Activated CD8-positive, alpha-beta memory T cell treated with anti-CD3 and anti-CD28 coated beads, Interleukin-2, amount 50 U/mL, for 4 hours (primary cell): ENCODE results near the gene VAV2.

Source experiments
- DNase-seq: peaks from one replicate; pipeline ENCODE4 v3.0.0-alpha.2; 2020

Gene VAV2

GRCh38 chr9:133812077-133812868 is 179.9 kb downstream of the VAV2 start:
- DNase-seq = no peak

GRCh38 chr9:133811471-133811870 is 180.7 kb downstream of the VAV2 start:
- no peak for DNase-seq

GRCh38 chr9:133810556-133811195 is 181.4 kb downstream of the VAV2 start:
- DNase-seq = no peak

DNA sequence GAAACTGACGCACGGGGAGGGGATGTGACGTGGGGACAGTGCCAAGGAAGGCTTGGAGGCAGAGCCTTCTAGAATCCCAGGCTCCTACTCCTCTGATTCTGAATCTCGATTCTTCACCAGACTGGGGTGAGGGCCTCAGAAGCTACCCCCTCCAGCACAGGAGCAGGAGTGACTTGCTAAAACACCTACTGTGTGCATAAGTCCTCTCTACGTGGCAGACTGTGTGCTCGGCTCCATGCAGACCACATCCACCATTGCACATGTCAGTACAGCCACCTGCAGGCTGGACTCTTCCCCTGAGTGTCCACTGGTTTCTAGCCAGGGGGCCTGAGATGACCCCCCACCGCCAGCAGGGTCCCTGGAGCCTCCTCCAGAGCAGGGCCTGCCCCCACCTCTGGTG is 182.8 kb downstream of the VAV2 start:
- DNase-seq = no peak

GRCh38 chr9:133807818-133808217 is 184.3 kb downstream of the VAV2 start:
- DNase-seq = no peak

GRCh38 chr9:133807037-133807436 is 185.1 kb downstream of the VAV2 start:
- no peak for DNase-seq

DNA sequence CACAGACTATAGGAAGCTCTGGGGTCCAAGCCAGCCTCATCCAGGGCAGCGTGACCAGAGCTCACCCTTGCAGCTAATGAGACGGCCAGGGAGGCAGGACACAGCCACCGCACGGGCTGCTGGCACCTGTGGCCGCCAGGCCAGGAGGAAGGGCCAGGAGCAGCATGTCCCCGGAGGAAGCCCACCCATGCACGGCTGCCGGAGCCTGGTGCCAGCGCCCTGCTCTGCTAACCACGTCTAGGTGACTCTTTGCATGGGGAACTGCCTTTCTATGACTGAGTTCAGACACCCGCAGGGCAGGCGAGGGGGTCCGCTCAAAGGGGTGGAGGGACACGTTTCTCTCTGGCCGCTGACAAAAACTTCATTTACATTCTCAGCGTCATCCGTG is 185.5 kb downstream of the VAV2 start:
- no peak for DNase-seq

DNA sequence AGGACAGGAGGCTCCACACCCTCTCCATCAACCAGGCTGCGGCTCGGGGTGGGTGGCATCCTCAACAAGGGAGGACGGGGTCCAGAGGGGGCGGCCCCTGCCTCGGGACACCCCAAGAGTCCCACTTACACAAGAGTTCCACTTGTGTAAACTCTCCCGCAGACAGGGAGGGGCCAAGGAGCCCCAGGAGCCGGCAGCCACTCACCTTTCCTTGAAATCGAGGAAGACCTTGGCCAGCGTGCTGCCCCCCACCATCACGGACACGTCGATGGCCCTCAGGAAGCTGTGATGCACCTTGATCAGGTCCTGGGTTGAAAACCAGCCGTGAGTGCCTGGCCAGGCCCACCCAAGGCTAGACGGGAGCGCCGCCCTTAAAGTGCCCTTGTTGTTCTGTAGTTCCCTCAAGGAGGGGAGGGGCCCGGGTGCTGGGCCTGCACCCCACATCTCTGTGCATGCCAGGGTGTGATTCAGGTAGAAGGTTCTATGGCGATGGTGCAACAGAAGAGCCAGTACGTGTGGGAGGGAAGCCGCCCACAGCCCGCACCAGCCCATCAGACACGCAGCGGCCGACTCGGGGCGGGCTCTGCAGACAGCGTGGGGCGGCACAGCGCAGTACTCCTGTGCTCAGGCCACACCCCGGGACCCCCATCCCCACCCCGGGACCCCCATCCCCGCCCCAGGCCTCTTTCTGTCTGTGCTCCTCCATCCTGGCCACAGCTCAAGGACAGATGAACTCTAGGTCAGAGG is 186.1 kb downstream of the VAV2 start:
- DNase-seq = no peak

DNA sequence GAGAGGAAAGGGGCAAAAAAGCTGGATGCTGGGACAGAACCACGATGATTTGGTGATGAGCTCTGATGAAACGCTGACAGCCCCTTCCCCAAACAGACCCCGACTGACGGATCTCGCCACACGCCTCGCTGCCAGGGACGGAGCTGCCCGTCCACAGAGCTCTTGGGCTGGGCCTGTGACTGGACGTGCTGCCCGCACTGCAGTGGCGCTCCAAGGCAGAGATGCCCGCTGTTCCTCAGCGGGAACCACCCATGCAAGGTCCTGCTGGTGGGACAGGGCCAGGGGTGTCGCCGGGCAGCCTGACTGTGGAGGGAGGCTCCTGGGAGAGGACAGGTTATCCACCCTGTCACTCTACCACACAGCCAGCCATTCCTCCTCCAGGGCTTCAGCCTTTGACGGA is 187.9 kb downstream of the VAV2 start:
- DNase-seq = no peak

DNA sequence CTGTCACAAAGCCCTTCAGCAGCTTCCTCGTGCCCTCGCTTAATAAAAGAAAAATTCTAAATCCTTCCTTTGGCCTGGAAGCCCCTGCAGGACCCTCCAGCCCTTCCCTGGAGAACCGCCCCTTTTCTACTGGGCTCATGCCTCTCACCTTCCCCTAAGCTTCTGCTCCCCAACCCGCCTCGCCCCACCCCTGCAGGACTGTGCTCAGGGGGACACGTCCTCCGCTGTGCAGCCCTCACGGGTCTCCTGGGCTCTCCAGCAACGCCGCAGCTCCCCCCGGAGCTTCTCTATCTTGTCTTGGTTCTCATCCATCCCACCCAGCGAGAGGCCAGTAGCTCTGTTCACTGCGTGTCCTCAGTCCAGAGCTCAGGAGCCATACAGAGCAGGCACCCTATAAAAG is 188.4 kb downstream of the VAV2 start:
- no peak for DNase-seq

DNA sequence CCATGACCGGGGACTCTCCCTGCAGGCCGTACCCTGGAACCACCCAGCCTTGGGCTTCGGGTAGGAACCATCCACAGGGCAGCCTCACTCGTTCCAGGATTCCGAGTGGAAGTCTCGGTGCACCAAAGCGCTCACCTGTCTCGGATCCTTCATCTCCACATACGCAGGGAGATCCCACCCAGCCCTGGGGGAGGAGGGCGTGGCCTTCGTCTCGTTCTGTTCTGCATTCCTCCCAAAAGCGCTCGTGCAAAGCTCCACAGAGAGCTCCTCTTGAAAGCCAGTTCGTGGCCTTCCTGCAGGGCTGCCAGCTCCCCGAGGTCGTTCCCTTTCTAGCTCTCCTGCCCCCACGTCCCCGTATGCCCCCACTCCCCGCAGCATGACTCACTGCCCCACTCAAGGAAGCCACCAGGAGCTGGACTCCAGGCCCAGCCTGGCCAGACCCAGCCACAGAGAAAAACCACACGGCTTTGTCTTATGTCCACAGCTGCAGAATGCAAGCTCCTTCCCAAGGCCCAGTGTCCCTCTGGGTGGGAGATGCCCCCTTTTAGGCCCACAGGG is 189.0 kb downstream of the VAV2 start:
- DNase-seq = no peak

DNA sequence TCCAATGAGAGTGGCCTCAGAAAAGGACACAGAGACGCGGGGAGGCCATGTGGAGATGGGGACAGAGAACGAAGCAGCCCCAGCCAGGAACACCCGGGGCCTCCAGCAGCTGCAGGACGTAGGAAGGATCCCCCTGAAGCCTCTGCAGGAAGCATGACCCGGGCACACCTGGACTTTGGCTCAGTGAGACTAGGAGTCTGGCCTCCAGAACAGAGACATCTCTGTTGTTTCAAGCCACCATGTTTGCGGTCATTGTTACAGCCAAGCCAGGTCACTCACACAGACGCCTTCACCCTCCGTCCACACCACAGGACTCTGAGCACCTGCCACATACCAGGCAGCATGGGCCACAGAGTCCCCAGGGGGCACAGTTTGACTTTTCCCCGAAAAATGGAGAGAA is 190.4 kb downstream of the VAV2 start:
- no peak for DNase-seq

DNA sequence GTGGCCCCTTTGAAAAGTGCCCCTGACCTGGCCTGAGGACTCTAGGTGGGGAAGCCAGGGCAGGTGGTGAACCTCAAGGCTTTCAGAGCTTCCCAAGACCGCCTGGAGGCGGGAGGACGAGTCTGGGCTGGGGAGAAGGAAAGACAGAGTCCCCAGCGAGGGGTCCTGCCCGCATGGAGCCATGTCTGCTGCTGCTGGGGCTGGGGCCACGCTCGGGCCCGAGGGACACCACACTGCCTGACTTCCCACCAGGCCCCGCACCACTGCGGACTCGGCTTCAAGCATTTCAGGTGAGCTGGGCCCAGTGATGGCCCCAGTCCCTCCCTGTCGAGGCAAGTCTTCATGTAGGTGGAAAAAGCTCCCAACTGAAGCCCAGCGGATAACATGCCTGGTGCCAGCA is 191.9 kb downstream of the VAV2 start:
- DNase-seq = no peak

GRCh38 chr9:133799716-133800115 is 192.4 kb downstream of the VAV2 start:
- DNase-seq = no peak

GRCh38 chr9:133799106-133799505 is 193.0 kb downstream of the VAV2 start:
- no peak for DNase-seq

DNA sequence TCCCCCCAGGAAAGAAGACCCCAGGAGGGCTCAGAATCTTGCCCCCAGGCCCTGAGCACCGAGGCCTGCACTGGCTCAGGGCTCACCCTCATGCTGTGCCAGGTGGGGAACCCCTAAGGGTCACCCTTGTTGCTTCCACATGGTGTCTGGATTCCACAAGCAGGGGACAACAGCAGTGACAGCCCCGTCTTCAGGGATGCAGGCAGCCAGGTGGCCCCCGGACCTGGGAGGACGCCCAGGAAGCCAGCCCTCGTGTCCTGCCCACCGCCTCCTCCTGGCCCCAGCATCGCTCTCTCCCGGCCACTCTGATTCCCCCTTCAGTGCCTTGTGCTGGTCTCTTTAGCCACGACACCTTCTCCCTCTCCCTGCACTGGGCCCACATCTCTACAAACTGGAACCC is 194.0 kb downstream of the VAV2 start:
- DNase-seq = no peak

DNA sequence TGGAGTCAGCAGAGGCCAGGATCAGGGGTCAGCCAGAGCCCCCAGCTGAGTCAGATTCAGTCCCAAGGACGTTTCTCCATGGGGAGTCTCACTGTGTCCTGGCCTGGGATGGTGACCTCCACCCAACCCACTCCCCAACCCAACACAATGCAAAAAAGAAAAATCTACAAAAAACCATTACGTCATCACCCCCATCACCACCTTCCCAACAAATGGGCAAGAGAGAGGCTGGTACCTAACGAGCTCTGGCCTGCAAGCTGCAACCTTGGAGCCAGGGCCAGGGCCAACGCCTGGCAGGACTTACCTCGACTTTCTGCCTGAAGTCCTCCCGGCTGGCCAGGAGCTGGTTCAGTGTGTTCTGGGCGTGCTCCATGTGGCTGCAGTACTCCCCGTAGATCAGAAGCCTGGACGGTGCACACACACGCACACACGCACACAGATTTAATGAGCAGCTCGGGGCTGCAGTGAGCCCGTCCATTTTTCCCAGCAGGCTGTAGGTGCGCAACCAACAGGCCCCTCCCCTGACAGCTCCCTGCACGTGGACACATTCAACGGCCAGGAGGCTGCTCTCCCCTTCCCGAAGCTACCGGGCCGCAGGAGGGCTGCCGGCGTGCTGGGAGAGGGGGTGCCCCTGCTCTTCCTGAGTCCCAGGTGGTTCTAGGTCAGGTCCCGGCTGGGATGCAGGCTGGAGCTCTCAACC is 194.6 kb downstream of the VAV2 start:
- no peak for DNase-seq

GRCh38 chr9:133796562-133796961 is 195.6 kb downstream of the VAV2 start:
- DNase-seq = no peak

GRCh38 chr9:133795049-133795448 is 197.1 kb downstream of the VAV2 start:
- no peak for DNase-seq

DNA sequence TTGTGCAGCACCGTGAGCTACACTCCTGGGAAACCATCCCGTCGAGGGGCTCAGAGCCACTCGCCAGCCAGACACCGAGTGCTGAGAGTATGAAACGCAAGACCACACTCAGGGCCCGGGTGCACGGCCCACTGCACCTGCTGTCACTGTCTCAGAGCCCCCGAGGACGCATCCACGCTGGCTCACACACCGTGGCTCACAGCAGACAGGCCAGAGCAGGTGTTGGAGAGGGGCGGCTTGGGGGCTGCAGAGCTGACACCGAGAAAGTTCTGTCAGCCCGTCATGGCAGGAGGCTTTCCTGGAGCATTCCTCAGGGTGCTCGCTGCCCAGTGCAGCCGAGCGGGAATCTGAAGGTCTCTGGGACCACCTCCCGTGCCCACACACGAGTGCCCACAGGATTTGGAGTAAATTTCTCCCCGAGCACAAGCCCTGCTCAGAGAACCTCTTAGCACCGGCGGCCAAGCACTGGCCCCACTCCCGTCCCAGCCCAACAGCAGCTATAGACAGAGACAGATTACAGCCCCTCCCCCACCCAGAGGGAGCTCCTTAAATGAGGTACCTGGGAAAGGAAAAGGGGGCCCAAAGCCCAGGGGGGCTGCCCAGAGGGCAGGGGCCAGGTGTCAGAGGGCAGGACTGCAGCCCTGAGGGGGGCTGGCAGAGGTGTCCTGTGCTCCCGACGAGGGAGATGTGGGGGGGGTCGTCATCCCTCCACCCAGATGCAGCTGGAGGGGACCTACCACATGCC is 197.9 kb downstream of the VAV2 start:
- no peak for DNase-seq

DNA sequence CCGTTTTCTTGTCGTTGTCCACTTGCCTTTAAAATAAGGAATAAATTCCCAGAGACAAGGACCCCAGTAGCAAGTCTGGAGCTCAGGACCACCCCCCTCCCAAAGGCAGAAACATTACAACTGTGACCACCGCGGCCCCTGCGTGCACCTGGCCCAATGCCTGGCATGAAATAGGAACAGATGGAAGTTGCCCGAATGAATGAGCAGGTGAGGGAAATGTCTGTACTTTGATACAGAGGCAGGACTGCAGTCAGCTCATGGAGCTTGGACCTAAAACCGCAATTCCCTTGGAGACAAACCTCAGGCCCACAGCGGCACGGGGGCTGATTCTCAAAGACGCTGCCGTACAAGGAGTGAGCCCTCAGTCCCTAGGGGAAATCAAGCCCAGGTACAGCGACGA is 198.7 kb downstream of the VAV2 start:
- DNase-seq = no peak

DNA sequence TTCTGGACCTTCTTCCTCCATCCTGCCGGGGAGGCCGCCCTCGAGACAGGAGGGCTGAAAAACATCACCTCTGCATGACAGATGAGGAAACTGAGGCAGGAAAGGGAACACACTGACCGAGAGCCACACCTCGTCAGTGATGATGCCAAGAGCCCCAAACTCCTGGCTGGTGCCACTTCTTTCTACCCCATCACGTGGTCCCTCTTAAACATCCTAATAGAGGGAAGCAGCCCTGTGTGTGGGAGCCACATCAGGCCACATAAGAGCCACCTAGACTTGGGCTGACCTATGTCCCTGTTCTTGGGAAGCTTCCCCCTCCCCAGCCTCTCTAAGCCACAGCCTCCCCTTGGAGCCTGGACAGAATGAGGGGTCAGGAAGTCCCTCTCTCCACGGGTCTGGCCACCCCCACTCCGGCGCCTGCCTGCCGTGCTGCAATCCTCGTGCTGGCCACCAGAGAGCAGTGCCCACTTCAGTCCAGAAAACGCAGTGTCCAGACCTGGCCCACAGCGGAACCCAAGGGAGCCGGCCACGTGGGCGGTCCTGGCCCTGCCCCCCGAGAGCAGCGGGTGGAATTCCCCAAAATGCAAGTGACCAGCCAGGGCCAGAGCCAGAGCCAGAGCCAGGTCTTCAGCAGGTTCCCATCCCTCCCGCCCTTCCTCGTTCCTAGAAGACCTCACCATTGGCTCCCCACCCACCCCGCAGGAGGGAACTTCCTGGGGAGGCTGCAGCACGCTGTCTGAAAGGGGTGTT is 199.2 kb downstream of the VAV2 start:
- DNase-seq = peak; percentile 45
